ENCODE results near the gene FAM227B.

Gene FAM227B

DNA sequence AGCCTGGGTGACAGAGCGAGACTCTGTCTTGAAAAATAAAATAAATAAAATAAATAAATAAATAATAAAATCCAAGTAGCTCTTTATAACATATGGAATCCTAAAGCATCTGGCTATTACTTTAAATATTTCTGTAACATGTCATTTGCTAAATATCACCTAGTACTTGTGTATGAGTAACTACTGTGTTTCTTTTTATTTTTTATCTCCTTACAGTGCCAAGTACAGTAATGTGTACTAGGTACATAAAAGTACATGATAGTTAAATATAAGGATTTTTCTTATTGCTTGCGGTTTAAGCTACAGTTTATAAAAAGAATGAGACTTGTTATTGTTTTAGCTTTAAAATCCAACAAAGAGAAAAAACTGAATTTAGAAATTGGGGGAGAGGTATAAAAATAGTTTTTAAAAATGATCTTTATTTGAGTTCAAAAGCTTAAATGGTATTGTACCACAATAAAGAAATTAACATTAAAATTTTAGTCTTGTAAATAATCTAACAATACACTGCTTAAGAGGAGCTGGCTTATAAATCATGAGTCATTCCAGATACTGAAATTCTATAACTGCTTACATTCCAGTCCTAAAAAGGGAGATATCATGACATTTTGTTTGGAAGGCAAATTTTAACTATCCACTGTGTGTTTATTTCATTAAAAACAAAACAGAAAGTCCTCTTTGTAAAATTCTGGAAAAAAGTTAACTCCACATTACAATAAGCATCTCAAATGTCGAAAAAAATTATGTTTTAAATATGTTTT is 124.4 kb downstream of the FAM227B start:
- TF ChIP-seq CTCF (IDR thresholded peaks at IDR 0.05): no peak

DNA sequence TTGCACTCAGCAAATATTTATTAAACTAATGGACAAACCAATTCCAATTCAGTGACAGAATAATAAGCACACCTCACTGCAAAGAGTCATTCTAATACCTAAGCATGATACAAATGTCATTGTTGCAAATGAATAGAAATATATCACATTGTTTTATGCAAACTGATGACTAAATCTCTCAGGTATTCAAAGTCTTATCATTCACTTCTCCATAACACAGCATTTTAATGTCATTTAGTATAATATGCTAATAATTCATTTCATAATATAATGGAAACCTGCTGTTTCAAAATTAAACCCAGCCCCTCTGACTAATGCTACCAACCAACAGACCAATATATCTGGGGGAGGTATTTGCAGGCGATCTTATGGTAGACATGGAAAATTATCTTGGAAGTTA is 125.8 kb downstream of the FAM227B start:
- no peak for TF ChIP-seq CTCF (IDR thresholded peaks at IDR 0.05)

DNA sequence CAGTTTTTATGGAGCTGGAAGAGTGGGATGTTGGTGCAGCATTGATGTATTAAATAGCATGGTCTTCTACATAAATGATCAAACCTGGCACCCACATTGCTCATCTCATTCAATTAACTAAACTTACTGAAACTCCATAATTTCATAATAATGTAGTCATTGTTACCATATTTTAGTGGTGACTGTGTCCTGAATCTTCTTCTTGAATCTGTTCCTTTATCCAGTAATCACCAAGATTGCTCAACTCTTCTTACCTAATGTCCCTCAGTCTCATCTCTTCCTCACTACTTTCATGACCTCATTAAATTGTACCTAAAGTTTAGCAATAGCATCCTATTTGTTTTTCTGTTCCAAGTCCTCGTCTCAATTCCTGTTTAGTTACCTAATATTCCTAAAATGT is 127.8 kb downstream of the FAM227B start:
- TF ChIP-seq CTCF (IDR thresholded peaks at IDR 0.05): no peak

DNA sequence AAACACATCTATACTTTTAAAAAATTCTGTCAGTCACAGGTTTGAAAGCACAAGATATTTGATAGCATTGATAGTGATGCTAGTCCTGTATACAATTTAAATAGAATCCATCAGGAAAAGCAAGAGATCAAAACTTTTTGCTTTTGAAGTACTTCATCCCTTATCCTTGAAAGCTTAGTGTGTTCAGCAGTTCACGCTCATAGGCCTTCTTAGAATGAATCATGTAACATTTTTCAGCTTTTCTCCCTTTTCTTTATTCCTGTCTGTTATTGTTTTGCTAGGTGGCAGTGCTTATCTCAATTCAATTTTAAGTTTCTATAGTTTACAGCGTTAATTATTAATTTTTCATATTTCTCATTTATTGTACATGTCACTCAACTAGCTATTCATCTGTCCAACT is 128.5 kb downstream of the FAM227B start:
- TF ChIP-seq CTCF (IDR thresholded peaks at IDR 0.05): no peak

DNA sequence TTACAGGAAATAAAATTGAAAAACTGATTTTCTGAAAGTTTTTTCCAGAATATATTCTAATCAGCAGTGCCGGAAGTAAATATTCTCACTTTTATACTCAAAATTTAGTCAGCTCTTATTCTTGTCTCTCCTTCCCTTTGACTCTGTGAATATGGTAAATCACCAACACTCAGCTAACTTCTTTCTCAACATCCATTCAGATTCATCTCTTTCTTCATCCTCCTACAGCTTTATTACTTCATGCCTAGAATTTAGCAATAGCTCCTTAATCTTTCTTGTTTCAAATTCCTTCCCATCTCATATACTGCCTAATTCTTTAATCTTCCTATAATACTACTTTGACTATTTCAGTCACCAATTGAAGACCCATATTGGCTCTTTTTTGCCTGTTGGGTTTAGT is 129.7 kb downstream of the FAM227B start:
- no peak for TF ChIP-seq CTCF (IDR thresholded peaks at IDR 0.05)

DNA sequence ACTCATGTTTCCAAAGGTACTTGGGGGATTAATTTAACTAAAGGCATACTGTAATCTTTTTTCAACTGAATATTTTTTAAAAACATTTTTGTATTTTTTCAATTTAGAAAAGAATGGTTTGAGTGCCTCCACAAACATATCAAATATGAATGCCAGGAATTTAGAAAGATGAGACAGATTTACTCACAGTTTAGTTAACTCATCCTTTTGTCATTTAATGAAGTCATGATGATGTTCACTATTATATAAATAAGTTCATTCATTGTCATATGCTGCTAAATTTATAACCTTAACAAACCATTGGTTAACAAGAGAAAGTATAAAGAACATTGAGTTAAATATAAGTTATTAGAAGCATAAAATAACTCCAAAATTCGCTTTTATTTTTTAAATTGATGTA is 147.6 kb downstream of the FAM227B start:
- TF ChIP-seq CTCF (IDR thresholded peaks at IDR 0.05): no peak

- no peak for TF ChIP-seq CTCF (IDR thresholded peaks at IDR 0.05)
Observed at GRCh38 chr15:49472338-49472737, 148.3 kb downstream of the FAM227B start.

DNA sequence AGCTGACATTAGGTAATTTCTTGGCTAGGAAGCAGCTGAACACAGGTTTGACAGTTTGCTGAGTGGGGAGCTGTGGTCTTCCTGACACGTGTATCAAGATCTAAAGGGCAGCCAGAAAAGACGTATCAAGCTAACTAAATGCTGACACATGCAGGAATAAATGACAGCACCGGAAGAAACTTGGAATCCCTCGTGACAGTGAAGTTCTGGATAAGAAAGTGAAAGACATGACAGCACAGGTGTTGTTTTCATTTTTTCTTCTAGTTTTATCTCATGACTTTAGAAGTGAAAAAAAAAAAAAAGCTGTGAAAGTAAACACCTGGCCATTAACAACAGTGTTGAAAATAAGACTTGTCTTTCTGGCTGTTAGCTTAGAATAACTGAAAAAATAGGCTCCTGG is 148.9 kb downstream of the FAM227B start:
- TF ChIP-seq CTCF (IDR thresholded peaks at IDR 0.05): no peak
